GM20431 (cell line): ENCODE data around the gene ATP6V1D.
"Not testable (repeated sequence)": the region's sequence is repeated elsewhere in the genome, so short reads cannot be mapped to it uniquely, and the experiment has no call there.

Experiments used
- in situ Hi-C: fragments of 300-500 bp; cut with MseI, MboI; formaldehyde crosslinking; loops from one replicate; pipeline ENCODE4 v1.15.0; 2020; ENCODE audit warnings: low sequenced_read_pairs; ENCODE audit not compliant: unreplicated experiment

The ATP6V1D gene

DNA sequence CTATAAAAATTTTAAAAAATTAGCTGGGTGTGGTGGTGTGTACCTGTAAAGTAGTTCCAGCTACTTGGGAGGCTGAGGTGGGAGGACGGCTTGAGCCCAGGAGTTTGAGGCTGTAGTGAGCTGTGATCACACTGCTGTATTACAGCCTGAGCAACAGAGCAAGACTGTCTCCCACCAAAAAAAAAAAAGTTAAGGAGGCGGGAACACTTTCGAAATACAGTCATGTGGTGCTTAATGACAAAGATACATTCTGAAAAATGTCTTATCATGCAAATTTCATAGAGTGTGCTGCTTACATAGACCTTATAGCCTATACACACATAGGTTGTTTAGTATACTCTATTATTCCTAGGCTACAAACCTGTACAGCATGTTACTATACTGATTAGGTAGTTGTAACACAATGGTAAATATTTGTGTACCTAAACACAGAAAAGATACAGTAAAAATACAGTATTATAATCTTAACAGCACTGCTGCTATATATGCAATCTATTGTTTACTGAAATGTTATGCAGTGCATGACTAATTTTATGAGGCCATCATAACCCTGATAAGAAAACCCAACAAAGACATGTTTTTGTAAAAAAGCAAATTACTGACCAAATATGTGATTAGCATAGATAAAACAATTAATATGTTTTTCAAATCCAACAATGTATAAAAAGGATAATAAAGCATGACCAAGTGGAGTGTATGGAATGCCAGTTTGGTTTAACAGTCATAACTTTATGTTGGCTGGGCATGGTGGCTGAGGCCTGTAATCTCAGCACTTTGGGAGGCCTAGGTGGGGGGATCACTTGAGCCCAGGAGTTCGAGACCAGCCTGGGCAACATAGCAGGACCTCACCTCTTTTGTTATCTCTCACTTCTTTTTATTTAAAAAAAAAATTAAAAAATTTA is 11.9 kb upstream of the ATP6V1D start:
- in situ Hi-C loops, result no loop called here

DNA sequence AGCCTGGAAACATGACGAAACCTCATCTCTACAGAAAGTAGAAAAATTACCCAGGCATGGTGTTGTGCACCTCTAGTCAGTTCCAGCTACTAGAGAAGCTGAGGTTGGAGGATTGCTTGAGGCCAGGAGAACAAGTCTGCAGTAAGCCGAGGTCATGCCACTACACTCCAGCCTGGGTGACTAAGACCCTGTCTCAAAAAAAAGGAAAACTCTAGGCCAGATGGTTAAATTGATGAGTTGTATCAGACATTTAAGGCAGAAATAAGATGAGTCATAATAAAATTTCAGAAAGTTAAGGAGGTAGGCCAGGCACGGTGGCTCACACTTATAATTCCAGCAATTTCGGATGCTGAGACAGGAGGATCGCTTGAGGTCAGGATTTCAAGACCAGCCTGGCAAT is 11.2 kb upstream of the ATP6V1D start:
- in situ Hi-C loops, result no loop called here

DNA sequence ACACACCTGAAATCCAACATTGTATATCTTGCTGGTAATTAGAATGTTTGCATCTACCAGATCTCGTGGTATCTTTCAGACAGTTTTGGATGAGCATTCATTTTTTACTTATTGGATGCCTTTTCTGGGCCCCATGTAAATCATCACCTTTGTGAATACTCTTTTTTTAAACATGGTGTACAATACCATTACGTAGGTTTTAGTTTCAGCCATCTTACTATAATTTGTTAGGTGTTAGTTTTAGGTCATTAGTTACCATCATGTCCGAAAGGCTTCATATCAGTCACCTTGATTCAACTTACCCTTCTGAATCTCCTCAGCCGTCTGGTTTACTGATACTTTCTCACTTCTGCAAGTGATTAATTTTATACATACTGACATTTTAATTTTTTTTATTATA is 5.9 kb upstream of the ATP6V1D start:
- in situ Hi-C loops, result no loop called here

DNA sequence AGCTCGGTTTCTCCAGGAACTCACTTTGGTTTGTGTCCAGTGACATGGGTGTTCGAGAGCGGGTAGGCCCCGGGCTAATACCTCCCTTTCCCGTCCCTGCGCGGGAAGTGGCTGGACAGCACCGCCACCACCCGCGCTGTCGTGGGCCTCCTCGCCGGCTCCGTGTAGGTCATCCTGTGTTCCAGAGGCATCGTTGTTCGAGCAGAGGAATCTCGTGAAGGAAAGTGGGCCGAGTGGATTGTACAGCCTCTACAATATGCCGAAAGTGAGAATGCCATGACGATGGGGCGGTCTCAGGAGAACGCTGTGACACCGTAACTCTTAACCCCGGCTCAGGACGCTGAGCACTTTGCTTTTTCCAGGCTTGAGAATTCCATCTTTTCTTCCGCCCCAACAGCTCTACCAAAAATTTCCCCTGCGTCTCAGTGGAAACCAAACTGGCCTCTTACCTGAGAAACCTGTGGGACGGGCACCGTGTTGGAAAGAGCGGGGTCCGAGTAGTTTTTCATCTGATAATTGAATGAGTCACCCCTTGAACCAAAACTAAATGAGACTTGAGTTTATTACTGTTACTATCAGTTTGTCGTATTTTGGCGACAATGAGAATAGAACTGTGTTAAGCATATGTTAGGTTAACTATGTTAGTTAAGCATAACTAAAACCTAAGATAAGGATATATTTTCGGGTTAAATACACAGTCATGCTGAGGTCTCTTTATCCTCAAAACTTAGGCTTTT is 1.0 kb upstream of the ATP6V1D start:
- in situ Hi-C loops, result no loop called here

DNA sequence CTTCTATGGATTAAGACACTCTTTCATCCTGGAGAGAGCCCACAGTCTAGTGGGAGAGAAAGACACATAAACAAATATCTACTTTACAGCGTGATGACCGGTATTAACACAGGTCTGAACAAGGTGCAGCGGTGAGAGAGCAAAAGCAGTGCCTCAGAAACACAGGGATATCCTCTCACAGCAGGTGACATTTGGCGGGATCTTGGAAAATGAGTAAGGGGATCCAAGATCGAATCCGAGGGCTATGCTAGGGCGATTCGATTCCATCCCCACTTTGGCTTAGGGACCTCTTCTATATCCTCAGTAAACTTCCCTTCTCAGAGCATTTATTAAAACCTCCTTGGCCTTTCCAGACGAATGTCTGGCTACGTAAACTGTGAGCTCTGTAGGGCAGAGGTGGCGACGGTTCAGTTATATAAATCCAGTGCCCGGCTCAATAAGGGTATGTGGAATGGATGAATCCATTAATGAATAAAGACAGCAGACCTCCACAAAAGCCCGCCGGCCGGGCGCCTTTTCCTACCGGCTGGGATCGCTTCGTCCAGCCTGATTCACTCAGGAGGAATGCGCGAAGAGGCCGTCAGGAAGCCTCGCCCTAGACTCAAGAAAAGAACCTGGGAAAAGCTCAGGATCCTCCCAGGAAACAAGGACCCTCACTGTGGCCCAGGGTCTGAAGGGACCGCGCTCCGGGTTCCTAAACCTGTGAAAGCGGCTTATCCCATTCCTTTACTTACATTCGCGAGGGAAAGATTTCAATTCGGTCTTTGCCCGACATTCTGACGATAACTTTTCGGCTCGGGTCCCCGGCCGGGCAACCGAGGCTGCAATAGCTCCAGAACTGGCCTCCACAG is 455 bp downstream of the ATP6V1D start:
- in situ Hi-C loops, result no loop called here

DNA sequence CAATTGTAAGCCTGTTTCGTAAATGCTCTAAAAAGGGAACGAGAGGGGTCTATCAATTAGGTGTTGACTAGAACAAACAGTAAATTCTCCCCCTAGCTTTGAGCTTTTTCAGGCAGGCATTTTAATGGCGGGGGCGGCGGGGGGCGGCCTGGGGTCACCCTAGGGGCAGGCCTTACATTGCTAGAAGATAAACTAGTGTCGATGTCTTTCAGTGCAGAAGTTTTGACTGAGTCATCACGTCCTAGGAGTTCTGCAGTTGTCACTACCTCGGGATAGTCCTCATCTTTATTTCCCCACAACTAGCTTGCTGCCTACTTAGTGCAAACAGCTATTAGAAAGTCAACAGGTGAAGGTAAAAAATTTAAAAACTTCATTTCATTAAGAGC is 1.6 kb downstream of the ATP6V1D start:
- in situ Hi-C loops, result no loop called here

DNA sequence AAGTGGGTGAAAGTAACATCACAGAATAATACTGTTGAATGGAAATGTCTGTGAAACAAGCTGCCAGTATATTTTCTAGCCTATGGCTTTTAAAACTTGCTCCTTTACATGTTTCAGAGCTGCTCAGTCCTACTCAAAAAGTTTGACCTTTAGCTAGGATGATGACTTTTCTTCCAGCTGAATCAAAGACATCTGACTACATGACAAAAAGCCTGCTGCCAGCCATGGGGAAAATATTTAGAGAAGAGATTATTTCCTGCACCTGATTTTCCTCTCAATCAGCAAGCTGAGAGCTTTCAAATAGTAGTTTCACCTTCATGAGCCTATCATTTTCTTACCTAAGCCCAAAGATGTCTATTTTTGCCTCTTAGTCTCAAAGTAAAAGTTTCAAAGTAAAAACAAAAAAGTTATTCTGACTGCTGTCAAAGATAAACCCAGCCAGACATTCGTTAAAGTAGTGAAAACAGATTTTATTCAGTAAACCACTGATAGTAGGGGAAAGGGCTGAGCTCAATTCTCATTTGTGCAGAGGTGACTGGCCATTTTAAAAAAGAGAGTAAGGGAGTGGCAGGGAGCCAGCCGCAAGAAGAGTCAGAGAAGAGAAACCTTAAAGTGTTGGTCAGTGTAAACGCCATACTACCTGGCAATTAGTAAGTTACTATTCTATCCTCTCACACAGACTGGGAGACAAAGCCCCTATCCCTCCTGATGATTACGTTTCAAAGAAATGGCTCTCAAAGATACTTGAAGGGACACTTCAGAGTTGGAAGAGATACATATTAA is 2.2 kb downstream of the ATP6V1D start:
- in situ Hi-C loops, result no loop called here

DNA sequence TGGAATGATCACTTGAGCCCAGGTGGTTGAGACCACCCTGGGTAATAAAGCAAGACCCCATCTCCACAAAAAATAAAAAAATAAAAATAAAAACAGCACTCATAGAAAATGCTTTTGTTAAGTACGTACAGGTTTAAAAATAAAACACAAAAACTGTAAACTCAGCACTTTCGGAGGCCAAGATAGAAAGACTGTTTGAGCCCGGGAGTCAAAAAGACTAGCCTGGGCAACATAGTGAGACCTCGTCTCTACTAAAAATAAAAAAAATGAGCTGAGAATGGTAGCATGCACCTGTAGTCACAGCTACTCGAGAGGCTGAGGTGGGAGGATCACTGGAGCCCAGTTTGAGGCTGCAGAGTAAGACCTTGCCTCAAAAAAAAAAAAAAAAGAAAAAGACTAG is 7.5 kb downstream of the ATP6V1D start:
- in situ Hi-C loops, result no loop called here

DNA sequence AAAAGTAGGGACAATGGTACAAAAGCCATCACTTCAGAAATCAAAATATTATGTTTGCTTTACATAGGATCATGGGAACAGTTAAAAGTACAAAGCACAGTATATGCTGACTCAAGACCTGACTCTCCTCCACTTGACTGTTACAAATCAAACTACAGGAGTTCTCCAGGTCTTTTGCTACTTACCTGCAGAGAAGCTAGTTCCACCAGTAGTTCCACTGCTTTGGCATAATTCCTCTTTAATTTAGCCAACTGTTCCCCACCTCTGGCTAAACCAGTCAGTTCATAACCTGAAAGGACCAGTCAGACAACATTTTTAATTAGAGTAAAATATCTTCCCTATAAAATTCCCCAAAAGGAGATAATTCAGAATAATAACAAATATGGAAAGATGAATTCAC is 14.0 kb downstream of the ATP6V1D start:
- in situ Hi-C loops, result no loop called here

DNA sequence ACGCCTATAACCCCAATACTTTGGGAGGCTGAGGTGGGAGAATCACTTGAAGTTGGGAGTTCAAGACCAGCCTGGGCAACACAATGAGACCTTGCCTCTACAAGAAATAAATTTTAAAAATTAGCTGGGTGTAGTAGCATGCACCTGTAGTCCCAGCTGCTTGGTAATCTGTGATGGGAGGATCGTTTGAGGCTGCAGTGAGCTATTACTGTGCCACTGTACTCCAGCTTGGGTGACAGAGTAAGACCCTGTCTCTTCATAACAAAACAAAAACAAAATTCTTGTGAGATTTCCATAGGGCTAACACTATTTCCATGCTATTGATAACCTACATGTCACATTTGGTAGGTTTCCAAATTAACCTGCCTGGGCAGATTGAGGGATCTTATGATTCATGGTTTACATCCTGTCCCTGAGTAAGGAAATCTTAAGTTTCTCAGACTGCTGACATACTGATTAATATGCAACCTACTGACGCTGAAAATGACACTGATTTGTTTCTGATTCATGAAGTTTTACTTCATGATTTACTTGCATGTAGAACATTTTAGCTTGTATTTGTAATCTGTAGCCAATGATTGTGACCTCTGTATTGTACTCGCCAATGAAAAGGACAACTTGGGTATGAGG is 15.9 kb downstream of the ATP6V1D start:
- in situ Hi-C loops, result no loop called here

DNA sequence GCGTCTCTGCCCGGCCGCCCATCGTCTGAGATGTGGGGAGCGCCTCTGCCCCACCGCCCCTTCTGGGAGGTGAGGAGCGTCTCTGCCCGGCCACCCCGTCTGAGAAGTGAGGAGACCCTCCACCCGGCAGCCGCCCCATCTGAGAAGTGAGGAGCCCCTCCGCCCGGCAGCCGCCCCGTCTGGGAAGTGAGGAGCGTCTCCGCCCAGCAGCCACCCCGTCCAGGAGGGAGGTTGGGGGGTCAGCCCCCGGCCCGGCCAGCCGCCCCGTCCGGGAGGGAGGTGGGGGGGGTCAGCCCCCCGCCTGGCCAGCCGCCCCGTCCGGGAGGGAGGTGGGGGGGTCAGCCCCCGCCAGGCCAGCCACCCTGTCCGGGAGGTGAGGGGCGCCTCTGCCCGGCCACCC is 18.4 kb downstream of the ATP6V1D start:
- in situ Hi-C loops, result not testable (repeated sequence)

DNA sequence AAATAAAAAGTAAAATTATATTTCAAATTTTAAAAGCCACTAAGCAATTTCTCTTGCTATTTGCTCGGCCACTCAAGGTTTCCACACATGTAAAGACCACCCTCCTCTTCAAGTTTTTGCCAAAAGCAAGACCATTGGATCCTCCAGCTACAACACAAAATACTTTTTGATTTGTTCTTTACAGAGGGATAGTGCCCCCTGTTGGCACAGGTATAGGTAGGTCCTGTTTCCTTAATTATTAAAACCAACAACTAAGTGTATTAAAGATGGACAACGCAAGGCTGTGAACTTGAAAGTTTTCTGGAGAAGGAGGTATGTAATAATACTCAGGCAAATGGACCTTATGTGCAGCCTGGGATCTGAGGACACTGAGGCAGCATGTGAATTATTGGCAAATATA is 23.8 kb downstream of the ATP6V1D start:
- in situ Hi-C loops, result no loop called here

DNA sequence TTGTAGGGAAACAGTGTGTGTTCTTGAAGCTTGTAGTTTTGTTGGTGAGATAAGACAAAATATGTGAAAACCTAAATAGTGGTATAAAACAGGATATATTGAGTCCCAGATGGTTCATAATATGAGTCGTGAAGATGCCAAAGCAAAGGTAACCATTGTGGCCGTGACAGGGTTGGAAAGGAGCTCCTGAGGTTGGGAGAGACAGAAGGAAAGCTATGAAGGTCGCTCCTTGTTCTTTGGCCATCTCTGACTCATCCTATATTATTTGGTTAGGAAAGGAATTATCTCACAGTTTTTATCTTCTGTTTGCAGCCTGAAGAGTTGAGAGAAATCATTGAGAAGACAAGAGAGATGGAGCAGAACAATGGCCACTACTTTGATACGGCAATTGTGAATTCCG is 27.1 kb downstream of the ATP6V1D start:
- in situ Hi-C loops, result no loop called here

DNA sequence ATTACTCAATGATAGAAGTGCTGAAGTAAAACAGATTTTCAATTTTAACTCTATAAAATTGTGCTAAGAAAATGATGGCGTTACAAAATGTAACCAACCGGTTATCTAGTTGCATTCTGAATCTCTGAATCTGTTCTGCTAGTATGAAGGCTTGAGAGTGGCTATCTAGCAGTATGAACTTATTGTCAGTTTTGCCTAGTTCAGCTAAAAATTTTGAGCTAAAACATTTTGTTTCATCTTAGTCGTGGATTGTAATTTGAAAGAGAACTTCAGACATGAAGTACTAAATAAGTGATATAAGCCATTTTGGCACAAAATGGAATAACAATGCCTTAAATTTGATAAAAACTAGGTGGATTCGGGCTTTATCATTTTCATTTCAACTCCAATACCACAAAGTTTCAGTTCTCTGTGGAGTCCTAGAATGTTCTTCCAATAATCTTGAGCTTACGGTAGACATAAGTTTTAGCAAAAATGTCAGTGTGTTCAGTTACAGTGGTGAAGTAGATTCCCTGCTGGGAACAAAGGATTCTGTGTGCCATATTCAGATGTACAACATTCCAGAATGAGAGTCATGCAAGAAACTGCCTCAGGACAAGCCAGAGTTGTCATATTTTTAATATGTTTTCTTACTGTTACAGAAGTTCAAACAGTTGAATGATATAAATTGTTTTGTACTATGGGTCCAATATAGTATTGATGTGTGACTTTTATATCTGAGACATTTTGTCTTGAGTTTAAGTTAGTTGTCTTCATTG is 28.1 kb downstream of the ATP6V1D start:
- in situ Hi-C loops, result no loop called here

DNA sequence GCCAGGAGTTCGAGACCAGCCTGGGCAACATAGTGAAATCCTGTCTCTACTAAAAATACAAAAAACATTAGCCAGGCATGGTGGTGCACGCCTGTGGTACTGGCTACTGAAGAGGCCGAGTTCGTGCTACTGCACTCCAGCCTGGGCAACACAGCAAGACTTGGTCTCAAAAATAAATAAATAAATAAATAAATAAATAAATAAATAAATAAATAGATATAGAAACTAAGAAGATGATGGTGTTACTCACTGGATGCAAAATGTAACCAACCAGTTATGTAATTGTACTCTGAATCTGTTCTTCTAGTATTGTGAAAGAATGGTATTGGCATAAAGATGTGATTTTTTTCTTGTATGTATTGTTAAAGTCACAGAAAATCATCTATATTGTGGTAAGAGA is 29.9 kb downstream of the ATP6V1D start:
- in situ Hi-C loops, result not testable (repeated sequence)

DNA sequence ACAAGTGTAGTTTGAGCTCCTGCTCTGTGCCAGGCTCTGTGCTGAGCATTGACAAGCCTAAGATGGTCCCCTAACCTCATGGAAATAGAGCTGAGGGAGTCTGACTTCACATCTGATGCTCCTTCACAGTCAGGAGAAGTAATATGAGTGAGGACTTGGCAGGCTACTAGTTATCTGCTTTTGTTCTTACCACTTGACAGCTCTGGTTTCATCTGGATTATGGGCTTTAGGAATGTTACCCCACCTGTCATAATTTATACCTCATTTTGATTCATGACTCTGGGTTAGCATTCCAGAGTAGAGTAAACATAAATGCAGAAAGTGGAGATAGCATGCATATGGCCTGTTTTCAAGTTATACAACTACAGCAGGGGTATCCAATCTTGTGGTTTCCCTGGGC is 40.5 kb downstream of the ATP6V1D start:
- in situ Hi-C loops, result no loop called here

DNA sequence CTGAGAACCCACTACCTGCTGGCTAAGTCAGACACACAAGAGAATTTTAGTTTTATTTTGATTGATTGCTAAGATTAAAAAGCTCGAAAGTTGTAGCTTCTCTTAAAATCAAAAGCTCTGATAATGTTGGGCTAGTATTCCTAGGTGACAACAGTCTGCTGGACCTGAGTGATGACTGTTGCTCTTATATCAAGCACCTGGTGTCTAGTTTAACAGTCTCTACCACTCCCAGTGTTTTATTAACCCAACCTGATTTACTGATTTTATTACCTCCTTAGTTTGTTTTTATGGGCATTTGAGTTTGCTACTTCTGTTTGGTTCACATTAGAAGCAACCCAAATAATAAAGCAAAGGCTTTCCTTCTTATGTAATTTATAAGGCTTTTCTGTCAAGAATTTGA is 41.8 kb downstream of the ATP6V1D start:
- in situ Hi-C loops, result no loop called here

DNA sequence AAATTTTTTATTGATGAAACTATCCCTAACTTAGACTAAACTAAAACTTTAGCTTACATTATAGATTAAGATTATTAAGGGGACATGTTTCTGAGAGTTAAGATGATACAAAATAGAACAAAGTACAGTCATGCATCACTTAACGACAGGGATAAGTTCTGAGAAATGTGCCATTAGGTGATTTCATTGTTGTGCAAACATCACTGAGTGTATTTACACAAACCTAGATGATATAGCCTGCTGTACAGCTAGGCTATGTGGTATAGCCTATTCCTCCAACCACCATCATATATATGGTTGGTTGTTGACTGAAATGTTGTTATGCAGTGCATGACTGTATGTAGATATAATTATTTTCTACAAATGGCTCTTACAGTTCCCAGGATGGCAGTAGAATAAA is 46.5 kb downstream of the ATP6V1D start:
- in situ Hi-C loops, result no loop called here

DNA sequence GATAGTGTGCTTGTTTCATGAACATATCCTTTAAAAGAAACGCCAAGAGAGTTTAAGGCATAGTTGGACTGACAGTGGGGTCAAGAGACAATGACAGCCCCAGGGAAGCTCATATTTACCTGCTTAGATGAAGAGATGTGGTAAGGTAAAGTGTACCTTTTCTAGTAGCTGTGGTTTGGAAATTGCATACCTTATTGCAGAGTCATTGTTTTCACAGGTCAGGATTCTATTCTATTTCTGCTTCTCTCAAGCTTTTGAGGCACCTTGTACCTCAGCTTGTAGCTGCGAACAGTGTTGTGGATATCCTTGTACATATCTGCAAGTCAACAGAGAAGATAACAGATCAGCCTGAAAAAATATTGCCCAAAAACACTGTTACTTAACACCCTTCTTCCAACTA is 47.7 kb downstream of the ATP6V1D start:
- in situ Hi-C loops, result no loop called here
